DMS114 treated with DMSO at 0.1 percent for 48 hours (cell line): Measurements from ENCODE around the gene GABBR2.

Experiments
- DNase-seq: peaks from one replicate; lab custom pipeline; 2025; ENCODE audit not compliant: unreplicated experiment; lab: John Stamatoyannopoulos, UW

GABBR2 gene

GRCh38 chr9:98412101-98412842 is 296.5 kb downstream of the GABBR2 start:
- no peak for DNase-seq

GRCh38 chr9:98410185-98410697 is 298.5 kb downstream of the GABBR2 start:
- no peak for DNase-seq

GRCh38 chr9:98409719-98410118 is 299.0 kb downstream of the GABBR2 start:
- no peak for DNase-seq

- no peak for DNase-seq
These were observed 302.3 kb downstream of the GABBR2 start for GRCh38 chr9:98406469-98406868.

- DNase-seq: no peak
These were observed 304.5 kb downstream of the GABBR2 start for GRCh38 chr9:98404237-98404636.

- DNase-seq: no peak
These were observed 305.0 kb downstream of the GABBR2 start for GRCh38 chr9:98403715-98404114.

- DNase-seq: no peak
These were observed 306.5 kb downstream of the GABBR2 start for GRCh38 chr9:98402019-98402840.

- no peak for DNase-seq
These were observed 307.4 kb downstream of the GABBR2 start for GRCh38 chr9:98401140-98402018.

- no peak for DNase-seq
These were observed 308.6 kb downstream of the GABBR2 start for GRCh38 chr9:98399950-98400683.

GRCh38 chr9:98396656-98397055 is 312.1 kb downstream of the GABBR2 start:
- DNase-seq: no peak

- DNase-seq: no peak
These were observed 312.5 kb downstream of the GABBR2 start for GRCh38 chr9:98396236-98396635.

GRCh38 chr9:98391867-98392266 is 316.9 kb downstream of the GABBR2 start:
- DNase-seq: no peak

- no peak for DNase-seq
These were observed 317.3 kb downstream of the GABBR2 start for GRCh38 chr9:98391406-98391805.

- no peak for DNase-seq
These were observed 323.0 kb downstream of the GABBR2 start for GRCh38 chr9:98385751-98386150.

GRCh38 chr9:98383758-98384157 is 325.0 kb downstream of the GABBR2 start:
- DNase-seq: no peak

GRCh38 chr9:98381311-98382103 is 327.2 kb downstream of the GABBR2 start:
- DNase-seq: no peak

GRCh38 chr9:98380065-98380681 is 328.6 kb downstream of the GABBR2 start:
- no peak for DNase-seq

GRCh38 chr9:98379572-98379971 is 329.2 kb downstream of the GABBR2 start:
- DNase-seq: no peak

GRCh38 chr9:98378794-98379193 is 329.9 kb downstream of the GABBR2 start:
- DNase-seq: no peak
